HG03460 (cell line): ENCODE results near the gene CCDC88C.

Experiments
- ATAC-seq: cut with Tn5 transposase; IDR thresholded peaks from one replicate; pipeline ENCODE4 v1.9.1; 2021; ENCODE audit not compliant: unreplicated experiment

Gene CCDC88C

GRCh38 chr14:91295851-91296796 lies 121.5 kb downstream of the CCDC88C start:
- ATAC-seq = no peak

DNA sequence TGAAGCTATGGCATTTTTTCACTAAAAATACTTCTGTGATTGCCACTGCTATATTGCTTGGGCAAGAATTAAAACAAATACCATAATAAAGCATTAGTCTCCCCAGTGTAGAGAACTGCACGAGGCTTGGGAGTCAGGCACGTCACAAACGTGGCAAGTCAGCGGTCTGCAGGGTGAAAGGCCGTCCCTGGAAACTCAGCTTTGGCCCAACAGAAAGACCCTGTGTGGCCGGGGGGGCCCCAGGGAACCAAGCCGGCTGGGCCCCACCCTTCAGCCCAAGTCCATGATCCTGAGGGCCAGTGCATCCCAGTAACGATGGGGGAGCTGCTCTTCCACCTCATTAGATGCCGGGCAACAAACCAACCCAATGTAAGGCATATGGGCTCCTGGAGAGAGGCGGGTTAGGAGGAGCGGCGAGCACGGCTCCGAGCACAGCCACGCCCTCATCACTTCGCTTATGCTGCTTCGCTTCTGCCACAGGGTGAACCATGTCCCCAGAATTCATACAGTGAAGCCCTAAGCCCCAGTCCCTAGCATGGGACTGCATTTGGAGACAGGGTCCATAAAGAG lies 122.3 kb downstream of the CCDC88C start:
- ATAC-seq = no peak

DNA sequence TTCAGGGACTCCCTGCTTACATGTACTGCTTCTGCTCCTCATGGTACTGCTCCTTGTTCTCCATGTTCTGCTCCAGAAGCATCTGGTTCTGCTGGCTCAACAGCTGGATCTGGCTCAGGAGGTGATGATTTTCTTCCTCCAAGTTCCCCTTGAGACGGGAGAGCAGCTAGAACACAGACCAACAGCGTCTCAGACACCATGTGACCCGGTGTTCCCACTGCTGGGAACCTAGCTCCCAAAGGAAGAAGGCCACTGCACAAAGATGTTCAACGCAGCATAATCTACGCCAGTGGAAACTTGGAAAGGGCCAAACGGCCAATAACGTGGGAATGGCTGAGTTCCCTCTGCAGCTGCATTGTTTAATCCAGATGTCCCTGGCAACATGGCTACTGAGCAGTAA lies 123.5 kb downstream of the CCDC88C start:
- ATAC-seq = no peak

DNA sequence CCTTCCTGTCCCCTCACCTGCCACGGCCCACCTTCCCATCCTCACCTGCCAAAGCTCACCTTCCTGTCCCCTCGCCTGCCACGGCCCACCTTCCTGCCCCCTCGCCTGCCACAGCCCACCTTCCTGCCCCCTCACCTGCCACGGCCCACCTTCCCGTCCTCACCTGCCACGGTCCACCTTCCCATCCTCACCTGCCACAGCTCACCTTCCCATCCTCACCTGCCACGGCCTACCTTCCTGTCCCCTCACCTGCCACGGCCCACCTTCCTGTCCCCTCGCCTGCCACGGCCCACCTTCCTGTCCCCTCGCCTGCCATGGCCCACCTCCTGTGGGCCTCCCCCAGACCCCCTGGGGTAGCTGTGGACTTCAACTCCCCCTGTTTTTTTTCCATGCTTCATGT lies 124.3 kb downstream of the CCDC88C start:
- ATAC-seq = no peak

- no peak for ATAC-seq
Measured at GRCh38 chr14:91292491-91292890, 125.1 kb downstream of the CCDC88C start.

GRCh38 chr14:91291786-91292405 lies 125.7 kb downstream of the CCDC88C start:
- ATAC-seq = no peak

- ATAC-seq = no peak
Measured at GRCh38 chr14:91290986-91291385, 126.6 kb downstream of the CCDC88C start.

DNA sequence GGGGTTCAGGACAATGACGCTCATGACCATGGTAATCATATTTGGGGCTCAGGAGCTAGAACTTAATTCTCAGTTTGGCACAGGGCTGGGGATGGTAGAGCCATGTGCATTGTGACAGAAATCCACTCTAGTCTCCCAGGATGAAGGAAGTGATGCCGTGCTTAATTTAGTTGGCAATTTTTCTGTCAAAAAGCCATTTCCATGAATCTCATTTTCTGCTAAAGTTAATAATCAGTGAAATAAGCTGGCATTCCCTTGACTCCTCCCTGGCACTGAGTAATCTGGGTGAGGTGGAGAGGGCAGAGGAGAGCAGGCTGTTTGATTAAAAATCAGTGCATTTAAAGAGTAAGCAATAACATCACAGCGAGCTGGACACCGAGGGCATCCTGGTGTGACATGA lies 128.2 kb downstream of the CCDC88C start:
- no peak for ATAC-seq

DNA sequence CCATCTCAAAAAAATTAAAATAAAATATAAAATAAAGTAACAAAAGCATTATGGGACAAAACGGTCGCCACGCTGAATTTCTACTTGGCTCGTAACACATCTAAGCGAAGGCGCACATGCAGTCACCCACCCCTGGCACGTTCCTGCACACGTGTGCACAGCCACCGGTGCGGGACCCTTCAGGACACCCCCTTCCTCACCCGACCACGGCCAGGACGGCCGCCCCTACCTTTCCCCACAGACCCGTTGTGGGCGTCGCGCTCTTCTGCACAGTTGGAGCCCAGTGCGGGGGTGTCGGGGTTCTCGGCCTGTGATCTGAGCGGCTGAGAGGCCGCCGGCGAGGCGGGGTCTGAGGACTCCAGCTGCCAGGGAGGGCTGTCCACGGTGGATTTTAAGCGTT lies 128.7 kb downstream of the CCDC88C start:
- no peak for ATAC-seq

- no peak for ATAC-seq
Measured at GRCh38 chr14:91286530-91286937, 131.1 kb downstream of the CCDC88C start.

GRCh38 chr14:91284791-91285548 lies 132.7 kb downstream of the CCDC88C start:
- no peak for ATAC-seq

DNA sequence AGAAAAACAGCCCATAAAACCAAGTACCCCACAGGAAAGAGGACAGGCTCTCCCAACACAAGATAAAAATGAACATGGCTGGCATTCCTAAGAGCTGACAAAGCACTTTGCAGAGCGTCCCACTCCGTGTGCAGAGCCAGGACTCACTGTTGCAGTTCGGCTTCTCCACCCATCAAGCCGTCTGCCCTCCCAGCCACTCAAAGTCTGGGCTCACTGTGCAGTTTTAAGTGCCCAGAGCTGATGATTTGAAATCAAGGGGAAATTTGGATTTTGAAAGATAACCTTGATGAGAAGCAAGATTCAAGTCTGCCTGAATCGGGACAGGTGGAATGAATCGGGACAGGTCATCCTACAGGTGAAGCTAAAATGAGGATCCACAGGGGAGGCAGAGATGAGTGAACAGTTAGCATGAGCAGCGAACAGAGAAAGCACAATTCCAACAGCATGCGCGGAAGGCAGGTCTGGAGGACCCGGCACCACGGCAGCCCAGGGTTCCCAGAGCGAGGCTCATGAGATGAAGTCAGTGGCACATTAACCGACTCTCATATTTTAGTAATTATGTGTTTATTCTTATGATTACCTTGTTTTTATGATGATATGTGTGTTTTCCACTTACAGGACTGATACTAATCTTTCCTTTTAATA lies 133.4 kb downstream of the CCDC88C start:
- ATAC-seq = no peak

DNA sequence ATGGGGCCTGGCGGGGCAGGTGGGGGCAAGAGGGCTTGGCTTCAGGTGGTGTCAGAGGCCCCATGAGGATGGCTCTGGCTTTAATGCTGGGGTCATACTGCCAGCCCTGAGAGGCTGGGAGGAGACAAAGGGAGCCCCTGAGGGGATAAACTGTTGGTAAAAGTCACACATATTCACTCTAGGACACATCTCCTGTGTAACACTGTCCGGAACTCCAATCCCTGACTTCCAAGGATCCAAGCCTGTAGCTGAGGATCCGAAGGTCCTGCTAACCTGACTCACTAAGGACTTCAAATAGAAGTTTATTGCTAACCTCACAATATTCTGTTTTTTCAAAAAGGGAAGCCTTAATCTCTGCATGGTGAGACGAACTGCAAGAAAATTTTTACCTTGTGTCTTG lies 134.0 kb downstream of the CCDC88C start:
- ATAC-seq = no peak

- ATAC-seq = no peak
Measured at GRCh38 chr14:91282954-91283645, 134.5 kb downstream of the CCDC88C start.

DNA sequence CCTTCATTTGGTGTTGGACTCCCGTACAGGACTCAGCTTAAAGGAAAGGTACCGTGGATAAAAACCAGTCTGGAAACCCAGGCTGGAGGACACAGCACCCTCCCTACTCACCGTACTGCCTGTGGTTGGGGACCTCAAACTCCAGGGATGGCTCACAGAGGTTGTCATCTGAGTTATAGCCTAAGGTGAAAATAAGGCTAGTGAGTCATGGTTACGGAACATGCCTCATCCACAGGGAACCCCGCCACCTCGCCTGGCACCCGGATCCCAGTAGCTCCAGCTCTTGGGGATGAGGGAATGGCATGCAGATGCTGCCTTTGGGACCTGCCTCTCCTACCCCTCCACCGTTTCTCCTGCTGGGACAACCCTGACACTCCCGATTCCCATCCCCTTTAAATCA lies 136.3 kb downstream of the CCDC88C start:
- no peak for ATAC-seq

DNA sequence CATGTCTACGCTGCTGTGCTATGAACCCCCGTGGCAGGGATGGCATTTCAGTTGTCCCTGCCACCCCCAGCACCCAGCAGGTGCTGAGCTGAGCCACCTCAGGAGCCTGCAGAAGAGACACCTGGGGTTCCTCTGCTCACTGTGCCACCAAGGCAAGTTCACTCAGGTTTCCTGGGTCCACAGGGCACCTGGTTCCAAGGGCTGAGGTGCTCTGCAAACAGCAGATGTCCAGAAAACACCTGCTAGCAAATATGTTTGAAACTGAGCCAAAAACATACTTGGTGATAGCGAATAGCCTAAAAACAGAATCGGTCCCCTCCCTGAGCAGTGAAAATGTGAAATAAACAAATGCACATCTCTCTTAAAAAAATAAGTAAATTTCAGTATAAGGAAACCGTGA lies 137.5 kb downstream of the CCDC88C start:
- ATAC-seq = no peak

DNA sequence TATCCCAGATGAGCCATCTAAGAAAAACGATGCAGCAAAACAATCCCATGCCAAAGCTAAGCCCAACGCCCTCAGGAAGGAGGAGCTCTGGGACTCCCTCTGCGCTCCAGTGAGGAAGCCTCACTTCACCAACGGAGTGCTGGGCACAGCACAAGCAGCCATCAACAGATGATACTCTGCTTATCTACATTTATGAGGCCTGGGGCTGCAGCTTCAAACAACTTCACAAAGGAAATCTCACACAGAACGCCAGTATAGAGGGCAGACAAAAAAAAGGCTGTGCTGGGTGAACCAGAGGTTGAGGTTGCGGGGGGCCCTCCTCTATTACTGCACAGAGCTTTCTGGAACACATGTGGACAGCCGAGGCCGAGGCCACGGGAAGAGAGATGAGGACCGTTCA lies 138.3 kb downstream of the CCDC88C start:
- ATAC-seq = no peak

GRCh38 chr14:91278383-91278715 lies 139.3 kb downstream of the CCDC88C start:
- no peak for ATAC-seq

- ATAC-seq = no peak
Measured at GRCh38 chr14:91277546-91278382, 139.9 kb downstream of the CCDC88C start.
